HT1080 (cell line): ENCODE data around the gene OR5D16. TPM values are rescaled to one million over a fixed set of nuclear protein-coding genes. Genes with fewer than 3 reads are reported as not detected.
"Not testable (repeated sequence)": the region's sequence is repeated elsewhere in the genome, so short reads cannot be mapped to it uniquely, and the experiment has no call there.

Source experiments
- DNase-seq: peaks from one replicate; pipeline ENCODE4 v3.0.0-alpha.2; 2015; ENCODE audit warnings: low read depth
- polyA plus RNA-seq, 2 experiments: library from polyadenylated mRNA; depleted of rRNA; stranded (reverse); fragments of >200 nt; gene quantifications; 2 replicates each; pipeline ENCODE4 v1.2.3, GENCODE V29; 2015
- small RNA-seq: library from RNA; depleted of rRNA; stranded (forward); fragments of <200 nt; gene quantifications from one replicate; pipeline ENCODE3, GENCODE V24; 2014
- total RNA-seq: library from RNA; depleted of rRNA; stranded (reverse); fragments of >200 nt; shearing (Covaris generic); gene quantifications from 2 replicates; pipeline ENCODE4 v1.2.3, GENCODE V29; 2014; rRNA removed

The OR5D16 gene
- not detected in 2 replicates for total RNA-seq
- not detected in 2 replicates for polyA plus RNA-seq (2015; cell fraction: cytosol; rRNA removed)
- not detected in 2 replicates for polyA plus RNA-seq (2015; cell fraction: nucleus; rRNA removed)

- no peak for DNase-seq
These were observed at the start of gene OR5D16 for GRCh38 chr11:55838452-55838851. Gene OR5D16, plus strand, starts transcription at chr11:55838752. Its CDS starts 0 bp downstream, at chr11:55838752.

DNA sequence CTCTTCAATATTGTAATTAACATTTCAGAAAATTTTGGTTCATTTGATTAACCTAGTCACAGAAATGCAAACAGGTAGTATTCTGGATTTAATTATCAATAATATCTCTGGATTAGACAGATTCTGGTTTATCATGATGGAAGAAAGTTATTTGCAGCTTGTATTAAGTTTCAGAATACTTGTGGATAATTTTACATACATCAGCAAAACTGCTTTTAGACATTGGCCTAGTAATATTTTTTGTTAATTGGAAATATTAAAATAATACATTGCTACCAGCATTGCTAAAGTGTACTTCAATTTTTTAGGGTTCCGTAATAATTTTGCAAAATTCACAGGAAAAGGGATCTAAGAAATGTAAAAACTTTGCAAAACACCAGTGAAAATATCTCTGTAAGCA, 46.9 kb upstream of the OR5D16 start:
- DNase-seq = no peak

DNA sequence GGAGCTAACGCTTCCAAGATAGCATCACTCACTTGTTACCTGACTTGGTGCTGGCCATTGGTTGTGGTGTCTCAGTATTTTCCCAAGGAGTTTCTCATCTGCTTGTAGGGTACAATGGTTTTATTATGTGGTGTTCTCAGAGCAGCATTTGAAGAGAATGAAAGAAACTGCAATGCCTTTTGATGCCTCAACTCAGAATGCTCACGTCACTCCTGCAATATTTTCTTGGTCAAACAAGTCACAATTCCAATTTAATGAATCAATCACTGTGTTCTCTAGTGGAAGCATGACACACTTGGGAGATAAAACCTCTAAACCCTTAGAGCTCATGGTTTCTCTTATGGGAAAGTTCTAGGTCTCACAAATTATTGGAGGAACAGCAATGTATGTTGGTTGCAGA, 45.2 kb upstream of the OR5D16 start:
- DNase-seq = no peak

DNA sequence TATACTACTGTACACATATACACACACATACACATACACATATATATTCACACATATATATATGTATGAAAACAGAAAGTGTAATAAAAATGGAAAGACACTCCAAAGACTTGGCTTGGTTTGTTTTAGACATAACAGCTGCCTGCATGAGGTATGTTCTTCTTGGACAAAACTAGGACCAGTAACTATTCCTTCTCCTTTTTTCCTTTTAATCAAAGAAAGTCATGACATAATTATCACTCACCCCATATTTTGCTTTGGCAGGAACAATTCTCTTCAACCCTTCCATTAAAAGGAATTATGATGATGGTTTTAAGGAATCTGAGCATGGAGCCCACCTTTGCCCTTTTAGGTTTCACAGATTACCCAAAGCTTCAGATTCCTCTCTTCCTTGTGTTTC, 43.3 kb upstream of the OR5D16 start, which contains the start of gene OR5D14:
OR5D14 (plus strand) TSS at position 301 of the 400 bp plus-strand sequence; CDS start at position 301, 0 bp downstream.
- DNase-seq = no peak

- DNase-seq = no peak
These were observed 32.3 kb upstream of the OR5D16 start for GRCh38 chr11:55806248-55806647.

DNA sequence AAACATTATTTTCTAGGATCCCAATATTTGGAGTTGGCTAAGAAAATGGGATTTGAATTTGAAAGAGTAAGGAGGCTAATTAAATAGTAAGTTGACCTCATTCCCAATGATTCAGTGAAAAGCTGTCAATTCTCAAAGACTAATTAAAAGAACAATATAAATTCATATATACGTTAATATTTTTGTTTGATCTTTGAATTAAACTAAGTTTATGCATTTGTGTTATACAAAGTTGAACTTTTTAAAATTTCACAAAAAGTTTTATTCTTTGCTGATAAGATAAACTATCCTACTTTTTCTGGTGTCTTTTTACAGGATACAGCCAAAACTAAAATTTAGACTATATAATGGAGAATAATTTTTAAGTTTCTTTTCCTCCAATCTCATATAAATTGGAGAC, 27.5 kb upstream of the OR5D16 start, which contains the start of gene OR5L1:
OR5L1 (plus strand) TSS at position 301 of the 400 bp plus-strand sequence. CDS start 100 bp downstream, outside the sequence.
- DNase-seq = no peak

GRCh38 chr11:55819330-55819729, 19.2 kb upstream of the OR5D16 start, which contains the start of gene OR5D18:
Gene OR5D18, plus strand, starts transcription at chr11:55819630. Its CDS starts 0 bp downstream, at chr11:55819630.
- DNase-seq = no peak

DNA sequence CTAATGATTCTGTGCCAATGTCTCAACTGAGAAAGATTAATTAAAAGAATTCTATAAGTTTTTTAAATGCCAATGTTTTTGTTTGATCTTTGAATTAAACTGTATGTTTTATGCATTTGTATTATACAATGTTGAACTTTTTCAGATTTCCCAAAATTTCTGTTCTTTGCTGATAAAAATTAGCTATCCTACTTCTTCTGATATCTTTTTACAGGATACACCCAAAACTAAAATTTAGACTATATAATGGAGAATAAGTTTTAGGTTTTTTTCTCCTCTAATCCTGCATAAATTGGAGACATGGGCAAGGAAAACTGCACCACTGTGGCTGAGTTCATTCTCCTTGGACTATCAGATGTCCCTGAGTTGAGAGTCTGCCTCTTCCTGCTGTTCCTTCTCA, 11.6 kb upstream of the OR5D16 start, which contains the start of gene OR5L2:
OR5L2 (plus strand) TSS at position 301 of the 400 bp plus-strand sequence; CDS start at position 301, 0 bp downstream.
- no peak for DNase-seq

- no peak for DNase-seq
These were observed 8.9 kb downstream of the OR5D16 start for GRCh38 chr11:55847453-55847852.

- no peak for DNase-seq
These were observed 10.5 kb downstream of the OR5D16 start for GRCh38 chr11:55849037-55849436.

DNA sequence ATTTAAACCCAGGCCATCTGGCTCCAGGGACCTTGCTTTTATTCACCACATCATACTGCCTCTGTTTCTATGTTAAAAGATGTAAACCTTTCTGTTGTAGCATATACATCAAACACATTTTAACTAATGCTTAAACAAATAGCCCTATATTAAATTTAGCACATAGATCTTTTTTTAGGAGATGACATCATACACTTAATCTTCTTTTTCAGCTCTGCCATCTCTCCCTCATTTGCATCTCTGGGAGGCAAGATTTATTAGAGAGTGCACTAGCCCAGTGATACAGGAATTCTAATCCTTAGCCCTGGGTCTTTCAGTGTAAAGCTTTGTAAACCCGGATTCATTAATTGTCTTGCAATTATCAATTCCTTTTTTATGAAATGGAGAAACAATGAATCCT, 13.6 kb downstream of the OR5D16 start:
- no peak for DNase-seq

GRCh38 chr11:55854704-55855103, 16.2 kb downstream of the OR5D16 start:
- no peak for DNase-seq

- not testable (repeated sequence) for DNase-seq
These were observed 28.8 kb downstream of the OR5D16 start for GRCh38 chr11:55867354-55867753.

DNA sequence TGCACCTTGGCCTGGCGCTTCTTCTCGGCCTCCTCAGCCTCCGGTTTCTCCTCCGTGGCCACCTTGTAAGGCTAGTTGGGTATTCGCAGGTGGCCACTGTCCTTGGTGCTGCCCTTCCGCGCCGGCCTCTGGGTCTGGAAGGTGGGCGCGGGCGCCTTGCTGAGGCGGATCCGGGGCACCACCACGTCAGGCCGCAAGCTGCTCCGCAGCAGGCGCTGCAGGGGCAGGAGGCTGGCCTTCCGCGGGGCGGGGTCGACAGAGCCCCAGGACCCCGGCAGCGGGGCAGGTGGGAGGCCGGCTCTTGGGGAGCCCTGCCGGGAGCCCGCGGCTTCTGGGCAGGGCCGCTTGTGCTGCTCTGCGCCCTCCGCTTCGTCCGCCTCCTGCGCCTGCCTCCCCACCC, 34.2 kb downstream of the OR5D16 start:
- DNase-seq = not testable (repeated sequence)

DNA sequence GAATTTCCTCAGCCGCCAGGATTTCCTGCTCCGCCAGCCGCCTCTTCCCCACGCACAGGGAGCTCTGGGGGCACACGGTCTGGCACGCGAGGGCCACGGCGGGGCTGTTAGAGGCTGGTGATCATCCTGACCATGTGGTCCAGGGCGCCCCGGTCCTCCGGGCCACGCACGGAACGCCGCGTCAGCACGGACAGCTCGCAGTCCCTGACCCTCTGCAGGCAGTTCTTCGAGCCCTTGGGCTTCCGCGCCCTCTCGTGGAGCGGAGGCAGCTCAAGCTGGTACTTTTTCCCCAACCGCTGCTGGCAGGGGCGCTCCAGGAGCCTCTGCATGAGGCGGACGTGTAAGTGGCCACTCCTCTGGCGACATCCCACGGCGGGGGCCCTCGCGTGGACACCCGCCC, 34.6 kb downstream of the OR5D16 start:
- DNase-seq = not testable (repeated sequence)

GRCh38 chr11:55882997-55883396, 44.4 kb downstream of the OR5D16 start, which contains the start of gene TRIM51:
Gene TRIM51, plus strand, starts transcription at chr11:55883297. Its CDS starts 2,132 bp downstream, at chr11:55885429.
- not testable (repeated sequence) for DNase-seq

DNA sequence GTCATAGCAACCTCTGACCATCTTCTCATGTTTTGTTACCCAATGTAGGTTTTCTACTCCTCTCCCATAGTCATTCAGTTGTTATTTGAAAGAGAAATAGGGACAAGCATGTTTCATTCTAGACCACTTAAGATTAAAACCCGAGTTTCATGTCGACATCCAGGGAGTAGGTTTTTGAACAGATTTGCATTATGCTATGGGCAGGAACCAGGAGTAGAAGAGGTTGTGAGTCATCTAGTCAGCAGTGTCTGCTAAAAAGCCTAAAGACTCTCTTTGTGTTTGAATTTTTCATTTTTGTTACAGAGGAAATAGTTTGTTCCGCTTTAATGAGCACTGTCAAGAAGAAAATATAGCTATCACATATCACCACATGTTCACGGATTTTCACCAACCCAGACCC, 46.4 kb downstream of the OR5D16 start:
- DNase-seq = not testable (repeated sequence)

- not testable (repeated sequence) for DNase-seq
These were observed 46.9 kb downstream of the OR5D16 start for GRCh38 chr11:55885481-55885880.

Small RNA genes within 50 kb of the gene (small RNA-seq; reads per million reads assigned to genes)
- gene AC036111.3 = not detected

Other genes starting within 250 kb of the OR5D16 start
- not detected in 2 replicates for gene OR4C11, start 231.1 kb upstream of the OR5D16 start, total RNA-seq
- not detected in 2 replicates for gene OR4P4, start 203.6 kb upstream of the OR5D16 start, total RNA-seq
- not detected in 2 replicates for gene OR4S2, start 190.4 kb upstream of the OR5D16 start, total RNA-seq
- 0.10 TPM in 1 of 2 replicates, not detected in the other for gene OR4C6, start 176.6 kb upstream of the OR5D16 start, total RNA-seq
- not detected in 2 replicates for gene OR5D13, start 65.3 kb upstream of the OR5D16 start, total RNA-seq
- not detected in 2 replicates for gene OR5D14, start 43.2 kb upstream of the OR5D16 start, total RNA-seq
- gene OR5L1, start 27.4 kb upstream of the OR5D16 start, total RNA-seq = not detected in 2 replicates
- not detected in 2 replicates for gene OR5D18, start 19.1 kb upstream of the OR5D16 start, total RNA-seq
- not detected in 2 replicates for gene OR5L2, start 11.5 kb upstream of the OR5D16 start, total RNA-seq
- not detected in 2 replicates for gene TRIM51, start 44.5 kb downstream of the OR5D16 start, total RNA-seq
- gene OR5W2, start 75.8 kb downstream of the OR5D16 start, total RNA-seq = not detected in 2 replicates
- not detected in 2 replicates for gene OR5I1, start 97.6 kb downstream of the OR5D16 start, total RNA-seq
- gene OR10AG1, start 131.2 kb downstream of the OR5D16 start, total RNA-seq = not detected in 2 replicates
- not detected in 2 replicates for gene OR5F1, start 155.9 kb downstream of the OR5D16 start, total RNA-seq
- not detected in 2 replicates for gene OR5AS1, start 188.9 kb downstream of the OR5D16 start, total RNA-seq